MM.1S (cell line): Measurements from ENCODE around the gene CACNB4.

Experiments used
- DNase-seq: peaks from one replicate; pipeline ENCODE4 v3.0.0-alpha.2; 2015
- H2AFZ ChIP-seq: fragments of 300-600 bp; sonication (generic); 2 replicates; pipeline ENCODE4 v1.6.0; 2016; ENCODE audit warnings: antibody characterized with exemption, low read length
- H3F3A ChIP-seq: fragments of 300-600 bp; sonication (generic); 2 replicates; pipeline ENCODE4 v1.6.1; 2016; ENCODE audit warnings: mild to moderate bottlenecking, antibody characterized with exemption, low read length, moderate library complexity, mixed read lengths; ENCODE audit not compliant: insufficient read depth
- H3K27ac ChIP-seq: fragments of 300-600 bp; sonication (generic); 2 replicates; pipeline ENCODE4 v1.5.1; 2016; ENCODE audit warnings: mild to moderate bottlenecking, low read length
- H3K27me3 ChIP-seq: fragments of 300-600 bp; sonication (generic); replicated peaks from 2 replicates; pipeline ENCODE4 v1.6.0; 2016; ENCODE audit warnings: low read length; ENCODE audit not compliant: insufficient read depth
- H3K36me3 ChIP-seq: fragments of 300-600 bp; sonication (generic); replicated peaks from 2 replicates; pipeline ENCODE4 v1.6.1; 2016; ENCODE audit warnings: mild to moderate bottlenecking, low read length, mixed read lengths; ENCODE audit not compliant: insufficient read depth
- H3K4me1 ChIP-seq: fragments of 300-600 bp; sonication (generic); 2 replicates; pipeline ENCODE4 v1.6.1; 2016; ENCODE audit warnings: low read length, mixed read lengths
- H3K4me2 ChIP-seq: fragments of 300-600 bp; sonication (generic); 2 replicates; pipeline ENCODE4 v1.6.0; 2016; ENCODE audit warnings: low read depth, low read length
- H3K4me3 ChIP-seq: fragments of 300-600 bp; sonication (generic); 2 replicates; pipeline ENCODE4 v1.5.1; 2016; ENCODE audit warnings: low read length, mixed read lengths
- H3K79me2 ChIP-seq: fragments of 300-600 bp; sonication (generic); 2 replicates; pipeline ENCODE4 v1.6.1; 2016; ENCODE audit warnings: mixed run types, low read length, mixed read lengths
- H3K9ac ChIP-seq: fragments of 300-600 bp; sonication (generic); 2 replicates; pipeline ENCODE4 v1.6.1; 2016; ENCODE audit warnings: low read length, mixed read lengths
- H3K9me2 ChIP-seq: fragments of 300-600 bp; sonication (generic); replicated peaks from 2 replicates; pipeline ENCODE4 v1.6.1; 2016; ENCODE audit warnings: mild to moderate bottlenecking, low read length, mixed read lengths; ENCODE audit not compliant: insufficient read depth
- H3K9me3 ChIP-seq: fragments of 300-600 bp; sonication (generic); replicated peaks from 2 replicates; pipeline ENCODE4 v1.6.1; 2016; ENCODE audit warnings: mild to moderate bottlenecking, low read length, mixed read lengths; ENCODE audit not compliant: insufficient read depth
- H4K20me1 ChIP-seq: fragments of 300-600 bp; sonication (generic); 2 replicates; pipeline ENCODE4 v1.6.1; 2016; ENCODE audit warnings: mild to moderate bottlenecking, low read length, moderate library complexity, mixed read lengths; ENCODE audit not compliant: insufficient read depth
- EZH2 ChIP-seq: fragments of 300-600 bp; sonication (generic); optimal IDR thresholded peaks from 2 replicates; pipeline ENCODE3; 2017; ENCODE audit warnings: low read depth, mild to moderate bottlenecking, antibody characterized with exemption, low read length, mixed read lengths
- EZH2phosphoT487 ChIP-seq: fragments of 300-600 bp; sonication (generic); IDR thresholded peaks from 2 replicates; pipeline ENCODE4 v1.6.1; 2018; ENCODE audit warnings: antibody characterized with exemption, low read length
- TF ChIP-seq, protein P1 (sequence below): fragments of 300-600 bp; sonication (generic); IDR thresholded peaks from 2 replicates; pipeline ENCODE4 v1.5.1; 2016; ENCODE audit warnings: antibody characterized with exemption, low read length, mixed read lengths

Gene CACNB4

DNA sequence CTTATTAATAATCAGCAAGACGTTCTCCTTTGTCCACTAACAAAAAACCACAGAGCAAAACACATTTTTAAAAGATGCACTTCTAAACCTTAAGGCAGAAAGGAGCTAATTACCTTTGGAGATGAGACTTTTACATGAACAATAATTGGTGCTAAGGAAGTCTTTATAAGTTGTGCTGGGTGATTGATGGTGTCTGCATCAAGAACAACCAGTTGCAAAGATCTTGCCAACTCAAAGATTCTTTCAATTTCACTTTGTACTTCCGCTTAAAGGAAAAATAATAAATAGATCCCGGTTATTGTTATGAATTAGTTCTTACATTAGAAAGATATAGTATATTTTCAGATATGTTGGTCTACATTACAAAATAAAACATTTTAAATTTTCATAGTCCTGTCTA is 243.7 kb downstream of the CACNB4 start:
- TF ChIP-seq, protein P1, sequence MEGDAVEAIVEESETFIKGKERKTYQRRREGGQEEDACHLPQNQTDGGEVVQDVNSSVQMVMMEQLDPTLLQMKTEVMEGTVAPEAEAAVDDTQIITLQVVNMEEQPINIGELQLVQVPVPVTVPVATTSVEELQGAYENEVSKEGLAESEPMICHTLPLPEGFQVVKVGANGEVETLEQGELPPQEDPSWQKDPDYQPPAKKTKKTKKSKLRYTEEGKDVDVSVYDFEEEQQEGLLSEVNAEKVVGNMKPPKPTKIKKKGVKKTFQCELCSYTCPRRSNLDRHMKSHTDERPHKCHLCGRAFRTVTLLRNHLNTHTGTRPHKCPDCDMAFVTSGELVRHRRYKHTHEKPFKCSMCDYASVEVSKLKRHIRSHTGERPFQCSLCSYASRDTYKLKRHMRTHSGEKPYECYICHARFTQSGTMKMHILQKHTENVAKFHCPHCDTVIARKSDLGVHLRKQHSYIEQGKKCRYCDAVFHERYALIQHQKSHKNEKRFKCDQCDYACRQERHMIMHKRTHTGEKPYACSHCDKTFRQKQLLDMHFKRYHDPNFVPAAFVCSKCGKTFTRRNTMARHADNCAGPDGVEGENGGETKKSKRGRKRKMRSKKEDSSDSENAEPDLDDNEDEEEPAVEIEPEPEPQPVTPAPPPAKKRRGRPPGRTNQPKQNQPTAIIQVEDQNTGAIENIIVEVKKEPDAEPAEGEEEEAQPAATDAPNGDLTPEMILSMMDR: no peak
- TF ChIP-seq EZH2 (no peak), EZH2phosphoT487 (no peak)
- no peak overlapping the region for H3K9ac ChIP-seq
- no peaks in the 10 kb centered on the region for H3K27me3 ChIP-seq
- peak overlapping the region; percentile 54 for H3K4me2 ChIP-seq
- H3K4me3 ChIP-seq: peak overlapping the region; percentile 28
- DNase-seq: peak; percentile 40
- H3K9me3 ChIP-seq: no peaks in the 10 kb centered on the region
- H3K79me2 ChIP-seq: no peaks in the 10 kb centered on the region
- H4K20me1 ChIP-seq: no peaks in the 10 kb centered on the region
- no peaks in the 10 kb centered on the region for H3K9me2 ChIP-seq
- H3K36me3 ChIP-seq: no peaks in the 10 kb centered on the region
- peaks cover 9% of the 10 kb centered on the region; the same call in 1 of the 2 replicates for H3K4me1 ChIP-seq
- H3K27ac ChIP-seq: no peak overlapping the region
- H2AFZ ChIP-seq: peak overlapping the region; percentile 51
- no peaks in the 10 kb centered on the region for H3F3A ChIP-seq

DNA sequence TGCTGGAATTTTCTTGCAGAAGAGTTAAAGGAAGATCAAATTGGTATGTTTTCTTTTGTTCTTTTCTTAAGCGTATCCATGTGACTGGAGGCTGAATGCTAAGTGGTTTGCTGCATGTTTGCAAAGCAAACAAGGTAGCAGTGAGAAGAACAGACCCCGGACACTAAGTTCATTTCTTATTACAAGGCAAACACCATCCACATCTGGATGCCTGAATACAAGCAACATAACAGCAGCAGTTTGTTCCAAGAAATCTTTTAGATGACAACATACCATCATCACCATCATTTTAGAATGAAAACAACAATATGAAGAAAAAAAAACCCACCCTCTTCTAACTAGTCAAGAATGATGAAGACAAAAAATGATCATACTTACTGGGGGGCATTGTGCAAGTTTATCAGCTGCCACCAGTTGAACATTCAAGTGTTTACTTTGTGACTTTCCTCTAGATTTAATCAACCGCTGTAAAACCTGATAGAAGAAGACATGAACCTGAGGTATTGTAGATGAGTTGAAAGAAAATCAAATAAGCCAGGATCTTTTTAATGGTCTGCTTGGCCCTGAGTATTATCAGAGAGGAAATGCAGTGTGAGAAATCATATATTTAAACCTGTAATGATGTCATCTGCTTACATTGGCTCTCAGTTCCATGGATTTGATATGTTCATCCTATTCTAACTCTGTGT is 245.6 kb downstream of the CACNB4 start:
- no peaks in the 10 kb centered on the region for H3K79me2 ChIP-seq
- H4K20me1 ChIP-seq: no peaks in the 10 kb centered on the region
- H2AFZ ChIP-seq: no peak overlapping the region
- H3K9me2 ChIP-seq: no peaks in the 10 kb centered on the region
- no peak overlapping the region for H3K4me2 ChIP-seq
- no peak overlapping the region for H3K4me3 ChIP-seq
- no peaks in the 10 kb centered on the region for H3K36me3 ChIP-seq
- H3F3A ChIP-seq: no peaks in the 10 kb centered on the region
- H3K4me1 ChIP-seq: peaks cover 9% of the 10 kb centered on the region; the same call in 1 of the 2 replicates
- no peaks in the 10 kb centered on the region for H3K9me3 ChIP-seq
- H3K9ac ChIP-seq: no peak overlapping the region
- no peak for DNase-seq
- no peaks in the 10 kb centered on the region for H3K27me3 ChIP-seq
- no peak for TF ChIP-seq EZH2
- TF ChIP-seq, protein P1: no peak
- no peak for TF ChIP-seq EZH2phosphoT487
- H3K27ac ChIP-seq: no peak overlapping the region

DNA sequence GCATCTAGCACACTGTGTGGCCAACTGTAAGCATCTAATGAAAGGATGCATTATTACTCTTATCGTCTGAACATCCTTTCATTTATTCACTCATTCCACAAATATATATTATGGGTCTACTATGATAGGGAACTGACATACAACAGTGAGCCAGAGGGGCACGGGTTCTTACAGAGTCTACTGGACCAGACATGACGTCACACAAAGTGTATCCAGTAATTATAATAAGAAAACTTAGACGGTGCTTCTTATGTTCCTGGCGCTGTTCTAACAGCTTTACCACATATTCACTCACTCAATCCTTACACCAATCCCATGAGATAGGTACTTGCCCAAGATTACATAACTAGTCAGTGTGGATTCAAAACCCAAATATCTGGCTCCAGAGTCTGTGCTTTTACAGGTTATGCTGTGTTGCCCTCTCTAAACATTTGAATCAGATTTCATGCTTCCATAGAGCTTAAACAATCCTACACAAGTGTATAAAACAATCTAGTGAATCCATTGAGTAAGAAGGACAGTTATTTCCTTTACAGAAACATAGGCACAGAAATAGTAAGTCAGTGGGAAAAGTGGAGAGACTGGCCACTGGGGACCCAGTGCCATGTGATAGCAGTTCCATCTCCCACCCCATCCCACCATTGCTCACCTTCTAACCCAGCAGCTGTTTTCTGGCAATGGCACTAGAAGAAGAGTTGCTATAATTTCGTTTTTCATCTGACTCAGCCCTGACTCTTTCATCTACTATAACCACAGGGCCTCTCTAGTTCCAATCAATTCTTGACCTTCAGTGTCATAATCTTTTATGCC is 246.4 kb downstream of the CACNB4 start:
- Histone ChIP-seq H3K27ac (no peak overlapping the region), H3K27me3 (no peaks in the 10 kb centered on the region), H3K4me3 (no peak overlapping the region), H3K36me3 (no peaks in the 10 kb centered on the region), H3F3A (no peaks in the 10 kb centered on the region), H3K9me2 (no peaks in the 10 kb centered on the region), H3K4me2 (no peak overlapping the region), H3K4me1 (peaks cover 9% of the 10 kb centered on the region; the same call in 1 of the 2 replicates), H4K20me1 (no peaks in the 10 kb centered on the region), H2AFZ (no peak overlapping the region), H3K79me2 (no peaks in the 10 kb centered on the region), H3K9me3 (no peaks in the 10 kb centered on the region), H3K9ac (no peak overlapping the region)
- DNase-seq: no peak
- TF ChIP-seq EZH2: no peak
- TF ChIP-seq, protein P1: no peak
- no peak for TF ChIP-seq EZH2phosphoT487
